HEK293 (cell line): Measurements from ENCODE around the gene MAST2.

Source experiments
- MZF1 ChIP-seq: fragments of 450-650 bp; formaldehyde crosslinking; IDR thresholded peaks from 2 replicates; pipeline ENCODE4 v1.5.1; 2017; ENCODE audit warnings: missing biosample characterization, missing genetic modification characterization, borderline replicate concordance
- ZBTB8A ChIP-seq: fragments of 450-650 bp; formaldehyde crosslinking; IDR thresholded peaks from 2 replicates; pipeline ENCODE4 v1.5.1; 2016; ENCODE audit warnings: missing biosample characterization, missing genetic modification characterization
- ZNF549 ChIP-seq: fragments of 450-650 bp; IDR thresholded peaks from 2 replicates; pipeline ENCODE4 v1.5.1; 2018; ENCODE audit warnings: missing biosample characterization, missing genetic modification characterization, mild to moderate bottlenecking, inconsistent platforms, moderate library complexity
- TF ChIP-seq, protein P1 (sequence below): fragments of 450-650 bp; formaldehyde crosslinking; IDR thresholded peaks from 2 replicates; pipeline ENCODE4 v1.5.1; 2016; ENCODE audit warnings: missing biosample characterization, missing genetic modification characterization

DNA sequence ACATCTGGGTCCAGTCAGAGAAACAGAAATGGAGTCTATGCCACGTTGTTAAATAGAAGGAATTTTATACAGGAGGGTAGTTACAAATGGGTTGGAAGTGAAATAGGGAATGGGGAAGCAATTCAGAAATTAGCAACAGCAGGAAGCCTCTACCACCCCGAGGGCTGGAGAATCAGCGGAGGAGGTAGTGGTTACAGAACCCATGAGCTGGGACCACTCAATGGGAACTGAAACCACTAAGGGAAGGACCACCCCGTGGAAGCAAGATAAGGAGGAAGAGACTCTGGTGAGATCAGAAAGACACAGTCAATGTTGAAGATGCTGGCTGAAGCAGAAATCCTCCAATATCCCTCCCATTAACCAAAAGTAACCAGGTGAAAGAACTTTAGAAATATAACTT lies 15.5 kb upstream of the MAST2 start:
- no peak for TF ChIP-seq MZF1 (tag by site-specific recombination)
- no peak for TF ChIP-seq ZNF549
- TF ChIP-seq, protein P1, sequence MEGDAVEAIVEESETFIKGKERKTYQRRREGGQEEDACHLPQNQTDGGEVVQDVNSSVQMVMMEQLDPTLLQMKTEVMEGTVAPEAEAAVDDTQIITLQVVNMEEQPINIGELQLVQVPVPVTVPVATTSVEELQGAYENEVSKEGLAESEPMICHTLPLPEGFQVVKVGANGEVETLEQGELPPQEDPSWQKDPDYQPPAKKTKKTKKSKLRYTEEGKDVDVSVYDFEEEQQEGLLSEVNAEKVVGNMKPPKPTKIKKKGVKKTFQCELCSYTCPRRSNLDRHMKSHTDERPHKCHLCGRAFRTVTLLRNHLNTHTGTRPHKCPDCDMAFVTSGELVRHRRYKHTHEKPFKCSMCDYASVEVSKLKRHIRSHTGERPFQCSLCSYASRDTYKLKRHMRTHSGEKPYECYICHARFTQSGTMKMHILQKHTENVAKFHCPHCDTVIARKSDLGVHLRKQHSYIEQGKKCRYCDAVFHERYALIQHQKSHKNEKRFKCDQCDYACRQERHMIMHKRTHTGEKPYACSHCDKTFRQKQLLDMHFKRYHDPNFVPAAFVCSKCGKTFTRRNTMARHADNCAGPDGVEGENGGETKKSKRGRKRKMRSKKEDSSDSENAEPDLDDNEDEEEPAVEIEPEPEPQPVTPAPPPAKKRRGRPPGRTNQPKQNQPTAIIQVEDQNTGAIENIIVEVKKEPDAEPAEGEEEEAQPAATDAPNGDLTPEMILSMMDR (tag by site-specific recombination) = no peak
- no peak for TF ChIP-seq ZBTB8A (tag by site-specific recombination)
